Upper lobe of left lung (tissue), 6 donors: ENCODE results near the gene SMYD3. TPM values are rescaled to one million over a fixed set of nuclear protein-coding genes. Genes with fewer than 3 reads are reported as not detected.

Experiments used
- ATAC-seq, 2 donors: fragments of 200-7000 bp; cut with Tn5 transposase; one replicate each; pipeline ENCODE4 v1.9.1; 2022; ENCODE audit warnings: mild to moderate bottlenecking in 2 of 2, moderate library complexity in 2 of 2; ENCODE audit not compliant: low FRiP score in 2 of 2
- DNase-seq, 2 donors: peaks; one replicate each; pipeline ENCODE4 v3.0.0-alpha.2; 2019 to 2020
- H3K27ac ChIP-seq, 4 donors: fragments of 200-600 bp; sonication (generic); one replicate each; pipeline ENCODE4 v1.5.1; 2016 to 2019
- H3K27me3 ChIP-seq, 4 donors: fragments of 200-600 bp; sonication (generic); one replicate each; pipeline ENCODE4 v1.5.1; 2017 to 2019
- H3K36me3 ChIP-seq, 4 donors: fragments of 200-600 bp; sonication (generic); one replicate each; pipeline ENCODE4 v1.5.1; 2016 to 2019
- H3K4me1 ChIP-seq, 4 donors: fragments of 200-600 bp; sonication (generic); one replicate each; pipeline ENCODE4 v1.5.1; 2018 to 2019
- H3K4me3 ChIP-seq, 4 donors: fragments of 200-600 bp; sonication (generic); one replicate each; pipeline ENCODE4 v1.5.1; 2017 to 2019; ENCODE audit warnings: mild to moderate bottlenecking in 2 of 4, moderate library complexity in 1 of 4
- H3K9me3 ChIP-seq, 4 donors: fragments of 200-600 bp; sonication (generic); one replicate each; pipeline ENCODE4 v1.5.1; 2018 to 2019
- CTCF ChIP-seq, 6 experiments: fragments of 450-650 bp in 4 of 6; fragments of 200-600 bp in 2 of 6; sonication (generic) in 2 of 6; IDR thresholded peaks; one replicate each; pipeline ENCODE4 v1.5.1; 2016 to 2019; ENCODE audit warnings: antibody characterized with exemption in 6 of 6
- EP300 ChIP-seq, 4 donors: sonication (generic); formaldehyde crosslinking; IDR thresholded peaks; one replicate each; pipeline ENCODE4 v1.5.1; 2017; ENCODE audit warnings: antibody characterized with exemption in 4 of 4, control low read depth in 2 of 4
- POLR2A ChIP-seq, 4 donors: fragments of 450-650 bp; IDR thresholded peaks; one replicate each; pipeline ENCODE4 v1.5.1; 2016 to 2017; ENCODE audit warnings: antibody characterized with exemption in 4 of 4, mild to moderate bottlenecking in 2 of 4
- POLR2AphosphoS5 ChIP-seq, 2 donors: sonication (generic); formaldehyde crosslinking; IDR thresholded peaks; one replicate each; pipeline ENCODE4 v1.5.1; 2017; ENCODE audit warnings: antibody characterized with exemption in 2 of 2
- WGBS, 2 donors: methylation state at CpG; one replicate each; pipeline ENCODE4 v1.1.5; 2017 to 2018; 5-methylcytosine and 5-hydroxymethylcytosine counted together
- total RNA-seq, 6 donors: library from RNA; depleted of rRNA in 4 of 6; stranded (reverse); fragments of >200 nt in 4 of 6; gene quantifications; one replicate each; pipeline versions ENCODE4 v1.1.0 to v1.2.1, GENCODE V29; 2016 to 2021
- donor health status: DM: no; HTN: no; CAD: no; lungs with moderate emphysema.
- donor health status: DM: no; HTN: yes; CAD: no; lungs with severe emphysema.

Gene SMYD3
- total RNA-seq, 6 donors from 2014 or later: 22.7 to 109 (median 34.0) TPM

- TF ChIP-seq CTCF (IDR thresholded peaks at IDR 0.05) (no peak), EP300 (IDR thresholded peaks at IDR 0.05) (no peak), POLR2AphosphoS5 (IDR thresholded peaks at IDR 0.05) (no peak), POLR2A (IDR thresholded peaks at IDR 0.05) (no peak)
- Histone ChIP-seq H3K9me3 (no peaks in the 10 kb centered on the region), H3K27ac (no peak overlapping the region), H3K4me1 (no peaks in the 10 kb centered on the region), H3K27me3 (no peaks in the 10 kb centered on the region), H3K36me3 (peaks cover 0 to 5% (median 2%) of the 10 kb centered on the region in 4 donors), H3K4me3 (no peak overlapping the region)
- 90 to 98% methylated on average over 2 of the region's 2 CpGs for WGBS, 2 donors
- ATAC-seq (no peak), DNase-seq (no peak)
Measured at GRCh38 chr1:246415028-246415427, 92.1 kb downstream of the SMYD3 start.

DNA sequence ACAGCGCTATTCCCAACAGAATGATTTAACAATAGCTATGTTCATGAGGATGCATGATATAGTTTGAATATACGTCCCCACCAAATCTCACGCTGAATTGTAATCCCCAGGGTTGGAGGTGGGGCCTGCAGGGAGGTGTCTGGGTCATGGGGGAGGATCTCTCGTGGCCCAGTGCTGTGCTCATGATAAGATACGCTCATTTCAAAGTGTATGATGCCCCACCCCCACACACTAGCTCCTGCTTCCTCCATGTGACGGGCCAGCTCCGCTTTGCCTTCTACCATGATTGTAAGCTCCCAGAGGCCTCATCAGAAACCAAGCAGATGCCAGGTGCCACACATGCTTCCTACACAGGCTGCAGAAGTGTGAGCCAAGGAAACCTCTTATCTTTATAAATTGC, 93.6 kb downstream of the SMYD3 start:
- ATAC-seq: no peak
- Histone ChIP-seq H3K4me1 (no peaks in the 10 kb centered on the region), H3K4me3 (no peak overlapping the region), H3K36me3 (peaks cover 0 to 3% (median under 1%) of the 10 kb centered on the region in 4 donors), H3K9me3 (no peaks in the 10 kb centered on the region), H3K27ac (no peak overlapping the region), H3K27me3 (no peaks in the 10 kb centered on the region)
- WGBS, 2 donors: 95% methylated on average over 6 to 7 of the region's 7 CpGs
- no peak for DNase-seq
- TF ChIP-seq POLR2AphosphoS5 (IDR thresholded peaks at IDR 0.05): no peak
- TF ChIP-seq POLR2A (IDR thresholded peaks at IDR 0.05): no peak
- no peak for TF ChIP-seq CTCF (IDR thresholded peaks at IDR 0.05)
- TF ChIP-seq EP300 (IDR thresholded peaks at IDR 0.05): no peak

DNA sequence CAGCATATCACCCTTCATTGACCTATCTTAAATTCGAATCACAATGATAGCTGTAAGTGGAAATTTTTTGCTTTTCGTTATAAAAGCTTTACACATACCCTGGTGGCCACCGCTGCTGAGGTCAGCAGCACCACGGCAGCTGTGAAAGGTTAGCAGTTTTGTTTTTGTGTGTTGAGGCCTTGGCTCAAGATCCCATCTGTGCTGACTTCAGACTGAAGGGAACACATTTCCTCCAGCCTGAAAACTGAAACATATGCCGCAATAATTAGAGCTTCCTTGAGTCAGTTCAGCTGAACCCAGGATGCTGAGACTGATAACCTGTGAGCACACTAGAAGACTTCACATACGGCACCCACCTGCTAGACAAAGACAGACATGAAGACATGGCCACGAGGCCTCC, 103.0 kb downstream of the SMYD3 start:
- no peak overlapping the region for H3K4me3 ChIP-seq
- H3K9me3 ChIP-seq: no peaks in the 10 kb centered on the region

GRCh38 chr1:246398126-246398813, 108.8 kb downstream of the SMYD3 start:
- ATAC-seq: no peak
- Histone ChIP-seq H3K36me3 (no peaks in the 10 kb centered on the region), H3K4me1 (no peaks in the 10 kb centered on the region), H3K27me3 (no peaks in the 10 kb centered on the region), H3K4me3 (no peak overlapping the region), H3K27ac (no peak overlapping the region), H3K9me3 (no peaks in the 10 kb centered on the region)
- WGBS, 2 donors: 72 to 77% methylated on average over 7 of the region's 7 CpGs
- no peak for TF ChIP-seq EP300 (IDR thresholded peaks at IDR 0.05)
- DNase-seq: no peak

More for the DNA sequence above, 103.0 kb downstream of the SMYD3 start:
- Histone ChIP-seq H3K27ac (no peak overlapping the region), H3K27me3 (no peaks in the 10 kb centered on the region), H3K36me3 (no peaks in the 10 kb centered on the region), H3K4me1 (no peaks in the 10 kb centered on the region)
- ATAC-seq: no peak
- no peak for DNase-seq
- 87 to 98% methylated on average over 7 of the region's 7 CpGs for WGBS, 2 donors
- no peak for TF ChIP-seq CTCF (IDR thresholded peaks at IDR 0.05)
- no peak for TF ChIP-seq POLR2A (IDR thresholded peaks at IDR 0.05)
- no peak for TF ChIP-seq EP300 (IDR thresholded peaks at IDR 0.05)
- no peak for TF ChIP-seq POLR2AphosphoS5 (IDR thresholded peaks at IDR 0.05)

GRCh38 chr1:246397046-246397445, 110.0 kb downstream of the SMYD3 start:
- no peak for DNase-seq
- peaks cover 0 to under 1% (median 0%) of the 10 kb centered on the region in 4 donors for H3K9me3 ChIP-seq
- no peaks in the 10 kb centered on the region for H3K4me1 ChIP-seq
- no peaks in the 10 kb centered on the region for H3K27me3 ChIP-seq
- TF ChIP-seq POLR2AphosphoS5 (IDR thresholded peaks at IDR 0.05) (no peak), EP300 (IDR thresholded peaks at IDR 0.05) (no peak), POLR2A (IDR thresholded peaks at IDR 0.05) (no peak)
- no peak overlapping the region for H3K27ac ChIP-seq
- no peak for ATAC-seq
- no peaks in the 10 kb centered on the region for H3K36me3 ChIP-seq
- no peak overlapping the region for H3K4me3 ChIP-seq
- 96 to 97% methylated on average over 5 of the region's 5 CpGs for WGBS, 2 donors

GRCh38 chr1:246396322-246396721, 110.8 kb downstream of the SMYD3 start:
- no peak for DNase-seq
- no peaks in the 10 kb centered on the region for H3K36me3 ChIP-seq
- H3K27ac ChIP-seq: no peak overlapping the region
- TF ChIP-seq POLR2AphosphoS5 (IDR thresholded peaks at IDR 0.05): no peak
- TF ChIP-seq CTCF (IDR thresholded peaks at IDR 0.05): no peak
- no peak for TF ChIP-seq EP300 (IDR thresholded peaks at IDR 0.05)
- no peak for TF ChIP-seq POLR2A (IDR thresholded peaks at IDR 0.05)
- no peak overlapping the region for H3K4me3 ChIP-seq
- no peaks in the 10 kb centered on the region for H3K4me1 ChIP-seq
- peaks cover 0 to 4% (median 0%) of the 10 kb centered on the region in 4 donors for H3K9me3 ChIP-seq
- ATAC-seq: no peak
- WGBS, 2 donors: 89 to 92% methylated on average over 6 of the region's 6 CpGs
- no peaks in the 10 kb centered on the region for H3K27me3 ChIP-seq
